Stomach smooth muscle (tissue), 2 donors: ENCODE data around the gene CNTNAP2.

Experiments
- H3K27ac ChIP-seq: one replicate; pipeline ENCODE4 v1.7.0; 2013; ENCODE audit warnings: mild to moderate bottlenecking, low read length, inconsistent platforms
- H3K27me3 ChIP-seq, 2 donors: one replicate each; pipeline ENCODE4 v1.7.0; 2013; ENCODE audit warnings: low read length in 2 of 2; ENCODE audit not compliant: insufficient read depth in 2 of 2, control insufficient read depth in 1 of 2
- H3K36me3 ChIP-seq, 2 donors: one replicate each; pipeline ENCODE4 v1.7.0; 2013; ENCODE audit warnings: low read length in 2 of 2; ENCODE audit not compliant: control insufficient read depth in 2 of 2, insufficient read depth in 2 of 2
- H3K4me1 ChIP-seq: one replicate; pipeline ENCODE4 v1.7.0; 2013; ENCODE audit warnings: low read length; ENCODE audit not compliant: control insufficient read depth, insufficient read depth
- H3K4me3 ChIP-seq, 2 donors: one replicate each; pipeline ENCODE4 v1.7.0; 2013; ENCODE audit warnings: low read length in 2 of 2
- H3K9ac ChIP-seq, 2 donors: one replicate each; pipeline ENCODE4 v1.7.0; 2013; ENCODE audit warnings: low read length in 2 of 2, mild to moderate bottlenecking in 1 of 2
- H3K9me3 ChIP-seq, 2 donors: one replicate each; pipeline ENCODE4 v1.7.0; 2013; ENCODE audit warnings: low read length in 2 of 2; ENCODE audit not compliant: control insufficient read depth in 2 of 2
- donor health status: healthy.
- donor health status: Pancreatic carcinoma.

CNTNAP2 gene

DNA sequence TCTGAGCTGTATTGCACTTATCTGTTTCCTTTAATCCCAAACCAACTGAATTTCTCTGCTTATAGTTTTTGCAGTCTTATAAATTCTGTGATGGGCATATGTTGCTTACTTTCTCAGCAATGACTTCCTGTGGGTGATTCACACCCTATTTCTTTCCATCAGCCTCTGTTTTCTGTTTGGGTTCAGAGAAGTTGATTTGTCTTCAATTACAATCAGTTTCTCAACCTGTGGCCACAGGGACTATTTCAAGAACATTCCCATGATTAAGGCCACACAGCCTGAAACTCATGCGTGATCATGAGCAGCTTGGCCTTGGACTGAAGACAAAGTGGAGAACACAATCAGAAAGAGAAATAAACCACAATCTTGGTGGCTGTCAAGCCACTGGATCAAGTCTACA is 1299.4 kb downstream of the CNTNAP2 start:
- no peaks in the 10 kb centered on the region for H3K36me3 ChIP-seq
- H3K27ac ChIP-seq = no peak overlapping the region
- H3K9me3 ChIP-seq = no peaks in the 10 kb centered on the region
- H3K9ac ChIP-seq = no peak overlapping the region
- no peaks in the 10 kb centered on the region for H3K4me1 ChIP-seq
- no peak overlapping the region for H3K4me3 ChIP-seq
- no peaks in the 10 kb centered on the region for H3K27me3 ChIP-seq

DNA sequence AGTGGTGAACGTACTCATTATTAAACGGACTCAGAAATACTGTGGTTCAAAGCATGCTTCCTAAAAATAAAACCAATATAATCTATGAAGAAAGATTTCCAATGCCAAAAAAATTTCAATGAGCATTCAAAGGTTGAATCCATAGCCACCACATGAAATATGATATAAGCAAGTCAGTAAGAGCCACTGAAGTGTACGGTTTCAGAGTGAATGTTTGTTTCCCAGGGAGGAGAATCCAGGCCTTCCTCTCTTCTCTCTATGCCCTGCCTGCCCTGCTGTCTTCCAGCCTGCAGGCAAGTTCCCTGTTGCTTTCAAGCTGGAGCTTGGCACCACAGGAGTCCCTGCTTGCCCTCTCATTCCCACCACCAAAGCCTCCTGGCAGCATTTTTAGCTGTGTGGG is 1302.4 kb downstream of the CNTNAP2 start:
- Histone ChIP-seq H3K9me3 (no peaks in the 10 kb centered on the region), H3K36me3 (no peaks in the 10 kb centered on the region), H3K4me1 (no peaks in the 10 kb centered on the region), H3K9ac (no peak overlapping the region), H3K4me3 (no peak overlapping the region), H3K27me3 (no peaks in the 10 kb centered on the region), H3K27ac (no peak overlapping the region)

DNA sequence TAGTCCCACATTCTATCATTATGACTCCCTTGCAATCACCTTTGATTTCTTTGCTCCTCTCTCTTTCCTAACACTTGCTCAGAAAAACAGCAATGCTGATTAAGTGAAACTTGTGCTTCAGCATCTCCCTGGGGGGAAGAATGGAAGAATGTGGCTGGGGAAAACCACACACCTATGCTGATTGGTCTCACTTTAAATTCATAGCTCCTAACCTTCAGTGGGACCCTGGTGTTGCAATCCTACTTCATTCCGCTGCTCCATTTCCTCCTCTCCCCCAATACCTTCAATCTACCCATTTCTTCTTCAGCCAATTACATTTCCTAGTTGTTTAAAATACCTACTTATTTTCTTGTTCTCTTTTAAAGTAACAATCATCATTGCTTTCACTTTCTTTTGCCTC is 1307.3 kb downstream of the CNTNAP2 start:
- H3K27ac ChIP-seq = no peak overlapping the region
- no peaks in the 10 kb centered on the region for H3K4me1 ChIP-seq
- H3K36me3 ChIP-seq = no peaks in the 10 kb centered on the region
- H3K9me3 ChIP-seq = no peaks in the 10 kb centered on the region
- no peak overlapping the region for H3K4me3 ChIP-seq
- H3K9ac ChIP-seq = no peak overlapping the region
- H3K27me3 ChIP-seq = no peaks in the 10 kb centered on the region

DNA sequence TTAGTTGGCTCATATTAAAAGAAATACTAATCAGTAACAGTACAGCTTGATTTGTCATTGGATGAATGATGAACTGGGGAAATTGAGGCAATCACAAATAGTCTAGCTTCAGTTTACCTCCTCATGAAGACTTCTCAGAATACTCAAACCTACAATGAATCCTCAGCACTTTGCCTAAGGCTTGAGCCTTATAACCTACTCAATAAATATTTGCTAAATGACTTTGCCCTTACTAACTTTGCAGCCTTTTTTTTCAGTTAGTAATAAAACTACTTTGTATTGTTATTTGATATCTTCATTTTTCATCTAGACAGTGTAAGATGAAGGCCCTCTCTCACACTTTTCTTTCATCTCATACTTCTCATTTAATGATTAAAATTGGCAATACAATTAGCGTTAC is 1311.5 kb downstream of the CNTNAP2 start:
- H3K36me3 ChIP-seq = no peaks in the 10 kb centered on the region
- H3K4me3 ChIP-seq = no peak overlapping the region
- H3K27me3 ChIP-seq = no peaks in the 10 kb centered on the region
- H3K4me1 ChIP-seq = no peaks in the 10 kb centered on the region
- no peak overlapping the region for H3K27ac ChIP-seq
- no peaks in the 10 kb centered on the region for H3K9me3 ChIP-seq
- H3K9ac ChIP-seq = no peak overlapping the region

DNA sequence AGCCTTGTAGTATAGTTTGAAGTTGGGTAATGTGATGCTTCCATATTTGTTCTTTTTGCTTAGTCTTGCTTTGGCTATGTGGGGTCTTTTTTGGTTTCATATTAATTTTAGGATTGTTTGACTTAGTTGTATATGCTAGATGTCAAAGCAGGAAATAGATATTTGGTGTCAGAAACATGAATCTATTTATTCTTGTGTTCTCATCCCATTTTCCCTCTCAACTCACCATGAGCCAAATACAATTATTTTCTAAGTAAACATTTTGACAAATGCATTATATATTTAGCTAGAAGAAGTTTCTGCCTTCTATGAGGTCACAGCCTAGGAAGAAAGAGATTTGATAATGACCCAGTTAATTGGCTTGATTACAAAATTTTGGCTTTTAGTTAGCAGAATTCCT is 1313.4 kb downstream of the CNTNAP2 start:
- H3K9me3 ChIP-seq = no peaks in the 10 kb centered on the region
- H3K27me3 ChIP-seq = no peaks in the 10 kb centered on the region
- H3K36me3 ChIP-seq = no peaks in the 10 kb centered on the region
- no peak overlapping the region for H3K27ac ChIP-seq
- H3K4me1 ChIP-seq = no peaks in the 10 kb centered on the region
- H3K4me3 ChIP-seq = no peak overlapping the region
- H3K9ac ChIP-seq = no peak overlapping the region

DNA sequence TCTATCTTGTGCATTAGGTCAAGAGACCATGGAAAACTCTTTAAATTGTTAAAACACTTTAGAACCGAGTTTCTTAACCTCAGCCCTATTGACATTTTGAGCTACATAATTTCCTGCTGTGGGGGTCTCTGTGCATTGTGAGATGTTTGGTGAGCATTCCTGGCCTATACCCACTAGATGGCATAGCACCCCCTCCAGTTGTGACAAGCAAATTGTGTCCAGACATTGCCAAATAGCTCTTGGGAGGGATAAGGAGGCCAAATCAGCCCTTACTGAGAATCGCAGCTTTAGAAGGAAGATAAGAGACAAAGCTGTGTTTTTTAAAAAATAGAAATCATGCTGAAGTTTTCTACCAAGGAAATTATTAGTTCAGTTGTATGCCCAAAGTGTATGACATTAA is 1315.5 kb downstream of the CNTNAP2 start:
- H3K9me3 ChIP-seq = no peaks in the 10 kb centered on the region
- no peak overlapping the region for H3K4me3 ChIP-seq
- no peaks in the 10 kb centered on the region for H3K36me3 ChIP-seq
- no peak overlapping the region for H3K9ac ChIP-seq
- H3K4me1 ChIP-seq = no peaks in the 10 kb centered on the region
- no peaks in the 10 kb centered on the region for H3K27me3 ChIP-seq
- H3K27ac ChIP-seq = no peak overlapping the region

DNA sequence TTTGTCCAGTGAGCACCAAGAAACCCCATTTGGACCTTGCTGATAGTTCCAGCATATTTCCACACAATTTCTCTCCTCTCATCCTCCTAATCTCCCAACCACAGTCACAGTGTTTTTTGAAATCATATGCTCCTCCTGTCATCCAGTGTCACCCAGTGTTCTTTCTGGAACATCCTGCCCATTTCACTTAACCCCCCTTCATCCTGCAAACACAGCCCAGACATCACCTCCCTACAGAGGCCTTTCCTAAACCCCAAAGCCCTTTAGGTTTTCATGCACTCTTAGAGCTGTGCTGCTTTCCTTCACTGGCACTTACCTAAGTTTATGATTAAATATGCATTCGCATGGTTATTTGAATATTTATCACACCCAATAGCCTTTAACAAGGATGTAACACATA is 1316.0 kb downstream of the CNTNAP2 start:
- Histone ChIP-seq H3K36me3 (no peaks in the 10 kb centered on the region), H3K9ac (no peak overlapping the region), H3K27ac (no peak overlapping the region), H3K27me3 (no peaks in the 10 kb centered on the region), H3K9me3 (no peaks in the 10 kb centered on the region), H3K4me1 (no peaks in the 10 kb centered on the region), H3K4me3 (no peak overlapping the region)

DNA sequence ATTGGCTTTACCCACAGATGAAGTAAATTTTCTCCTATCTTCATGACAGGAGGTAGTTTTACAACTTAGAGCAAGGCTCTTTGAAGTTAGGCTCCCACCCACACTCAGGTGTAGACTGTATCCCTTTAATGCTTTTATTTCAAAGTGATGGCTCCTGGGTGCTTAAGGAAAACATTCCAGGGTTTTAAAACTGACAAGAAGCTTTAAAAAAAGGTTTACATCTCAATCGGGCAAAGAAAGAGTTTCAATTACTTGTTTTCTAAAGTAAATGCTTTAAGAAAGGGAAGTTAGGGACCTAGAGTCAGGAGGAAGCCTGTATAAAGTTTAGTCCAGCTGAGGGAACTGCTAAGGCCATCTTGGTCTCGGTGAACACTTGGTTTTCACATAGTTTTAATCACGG is 1320.1 kb downstream of the CNTNAP2 start:
- H3K9me3 ChIP-seq = no peaks in the 10 kb centered on the region
- no peaks in the 10 kb centered on the region for H3K27me3 ChIP-seq
- no peak overlapping the region for H3K27ac ChIP-seq
- no peak overlapping the region for H3K4me3 ChIP-seq
- H3K4me1 ChIP-seq = no peaks in the 10 kb centered on the region
- no peak overlapping the region for H3K9ac ChIP-seq
- no peaks in the 10 kb centered on the region for H3K36me3 ChIP-seq

DNA sequence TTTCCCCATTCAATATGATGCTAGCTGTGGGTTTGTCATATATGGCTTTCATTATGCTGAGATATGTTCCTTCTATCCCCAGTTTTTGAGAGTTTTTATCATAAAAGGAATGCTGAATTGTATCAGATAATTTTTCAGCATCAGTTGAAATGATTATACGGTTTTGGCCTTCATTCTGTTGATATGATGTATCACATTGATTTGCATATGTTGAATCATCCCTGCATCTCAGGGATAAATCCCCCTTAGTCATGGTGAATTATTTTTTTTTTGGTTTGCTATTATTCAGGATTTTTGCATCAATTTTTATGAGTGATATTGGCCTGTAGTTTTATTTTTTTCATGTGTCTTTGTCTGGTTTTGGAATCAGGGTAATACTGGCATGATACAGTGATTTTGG is 1321.6 kb downstream of the CNTNAP2 start:
- Histone ChIP-seq H3K9ac (no peak overlapping the region), H3K27me3 (no peaks in the 10 kb centered on the region), H3K4me1 (no peaks in the 10 kb centered on the region), H3K27ac (no peak overlapping the region), H3K9me3 (no peaks in the 10 kb centered on the region), H3K4me3 (no peak overlapping the region), H3K36me3 (no peaks in the 10 kb centered on the region)

DNA sequence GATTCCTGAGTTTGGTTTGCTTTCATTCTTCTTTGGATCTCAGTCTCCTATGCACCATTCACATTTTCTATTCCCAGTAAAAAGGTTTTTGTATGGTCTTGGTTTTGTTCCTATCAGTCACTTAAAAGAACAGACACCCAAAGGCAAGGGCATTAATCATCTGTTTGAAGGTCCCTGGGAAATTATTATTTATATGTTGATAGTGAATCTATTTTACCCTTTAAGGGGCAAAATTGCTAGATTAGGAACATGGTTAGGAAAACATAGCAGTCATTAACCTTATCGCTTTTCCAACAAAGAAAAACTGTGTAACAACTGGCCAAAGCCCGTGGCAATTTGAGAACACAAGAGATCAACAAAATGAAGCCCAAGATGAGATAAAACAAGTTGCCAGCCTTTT is 1327.3 kb downstream of the CNTNAP2 start:
- H3K36me3 ChIP-seq = no peaks in the 10 kb centered on the region
- no peaks in the 10 kb centered on the region for H3K9me3 ChIP-seq
- no peak overlapping the region for H3K9ac ChIP-seq
- no peaks in the 10 kb centered on the region for H3K4me1 ChIP-seq
- H3K4me3 ChIP-seq = no peak overlapping the region
- no peaks in the 10 kb centered on the region for H3K27me3 ChIP-seq
- no peak overlapping the region for H3K27ac ChIP-seq

DNA sequence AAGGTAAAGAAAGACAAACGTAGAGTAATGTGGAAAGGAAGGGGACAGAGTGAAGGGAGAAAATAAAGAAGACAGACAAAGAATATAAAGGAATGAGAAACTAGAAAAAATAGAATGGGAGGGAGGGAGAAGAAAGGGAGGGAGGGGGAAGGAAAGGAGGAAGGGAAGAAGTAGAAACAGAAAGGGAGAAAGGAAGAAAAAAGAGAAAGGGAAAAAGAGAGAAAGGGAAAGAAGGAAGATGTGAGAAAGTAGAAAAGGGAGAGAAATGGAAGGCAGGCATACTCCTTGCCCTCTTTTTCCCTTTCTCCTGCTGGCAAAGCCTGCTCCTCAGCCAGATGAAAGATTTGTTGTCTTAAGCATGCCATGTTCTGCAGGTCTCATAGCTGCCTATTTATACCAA is 1336.2 kb downstream of the CNTNAP2 start:
- Histone ChIP-seq H3K27ac (no peak overlapping the region), H3K9me3 (no peaks in the 10 kb centered on the region), H3K36me3 (no peaks in the 10 kb centered on the region), H3K27me3 (no peaks in the 10 kb centered on the region), H3K4me1 (no peaks in the 10 kb centered on the region), H3K4me3 (no peak overlapping the region), H3K9ac (no peak overlapping the region)

DNA sequence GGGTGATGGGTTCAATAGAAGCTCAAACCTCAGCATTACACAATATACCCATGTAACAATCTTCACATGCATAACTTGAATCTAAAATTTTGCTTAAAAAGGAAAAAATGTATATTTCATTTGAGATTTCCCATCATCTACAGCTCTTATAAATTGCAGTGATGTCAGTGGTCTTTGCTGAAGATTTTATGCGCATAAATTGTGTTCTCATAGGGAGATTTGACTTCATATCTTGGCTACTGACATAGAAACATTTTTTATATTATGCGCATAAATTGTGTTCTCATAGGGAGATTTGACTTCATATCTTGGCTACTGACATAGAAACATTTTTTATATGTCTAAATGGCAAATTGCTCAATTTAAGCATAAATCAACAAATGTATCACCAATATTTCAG is 1348.6 kb downstream of the CNTNAP2 start:
- H3K9me3 ChIP-seq = no peaks in the 10 kb centered on the region
- H3K4me3 ChIP-seq = no peak overlapping the region
- H3K4me1 ChIP-seq = no peaks in the 10 kb centered on the region
- H3K9ac ChIP-seq = no peak overlapping the region
- no peaks in the 10 kb centered on the region for H3K36me3 ChIP-seq
- H3K27ac ChIP-seq = no peak overlapping the region
- H3K27me3 ChIP-seq = no peaks in the 10 kb centered on the region
